CD4-positive, alpha-beta T cell treated with Interleukin-10 for 1 hour (primary cell): ENCODE results near the gene NAGS.
"Not testable (repeated sequence)": the region's sequence is repeated elsewhere in the genome, so short reads cannot be mapped to it uniquely, and the experiment has no call there.

Experiments used
- DNase-seq: peaks from one replicate; pipeline ENCODE4 v3.0.0-alpha.2; 2020

NAGS gene

GRCh38 chr17:44044071-44044470, 39.6 kb downstream of the NAGS start:
- DNase-seq: no peak

- no peak for DNase-seq
Measured at GRCh38 chr17:44045486-44045885, 41.1 kb downstream of the NAGS start.

GRCh38 chr17:44046893-44047292, 42.5 kb downstream of the NAGS start:
- not testable (repeated sequence) for DNase-seq

- no peak for DNase-seq
Measured at GRCh38 chr17:44049294-44050060, 45.1 kb downstream of the NAGS start.

GRCh38 chr17:44053125-44053872, 48.9 kb downstream of the NAGS start:
- DNase-seq: no peak
